ENCODE data around the gene GLYATL2.

GLYATL2 gene, protein sequence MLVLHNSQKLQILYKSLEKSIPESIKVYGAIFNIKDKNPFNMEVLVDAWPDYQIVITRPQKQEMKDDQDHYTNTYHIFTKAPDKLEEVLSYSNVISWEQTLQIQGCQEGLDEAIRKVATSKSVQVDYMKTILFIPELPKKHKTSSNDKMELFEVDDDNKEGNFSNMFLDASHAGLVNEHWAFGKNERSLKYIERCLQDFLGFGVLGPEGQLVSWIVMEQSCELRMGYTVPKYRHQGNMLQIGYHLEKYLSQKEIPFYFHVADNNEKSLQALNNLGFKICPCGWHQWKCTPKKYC

DNA sequence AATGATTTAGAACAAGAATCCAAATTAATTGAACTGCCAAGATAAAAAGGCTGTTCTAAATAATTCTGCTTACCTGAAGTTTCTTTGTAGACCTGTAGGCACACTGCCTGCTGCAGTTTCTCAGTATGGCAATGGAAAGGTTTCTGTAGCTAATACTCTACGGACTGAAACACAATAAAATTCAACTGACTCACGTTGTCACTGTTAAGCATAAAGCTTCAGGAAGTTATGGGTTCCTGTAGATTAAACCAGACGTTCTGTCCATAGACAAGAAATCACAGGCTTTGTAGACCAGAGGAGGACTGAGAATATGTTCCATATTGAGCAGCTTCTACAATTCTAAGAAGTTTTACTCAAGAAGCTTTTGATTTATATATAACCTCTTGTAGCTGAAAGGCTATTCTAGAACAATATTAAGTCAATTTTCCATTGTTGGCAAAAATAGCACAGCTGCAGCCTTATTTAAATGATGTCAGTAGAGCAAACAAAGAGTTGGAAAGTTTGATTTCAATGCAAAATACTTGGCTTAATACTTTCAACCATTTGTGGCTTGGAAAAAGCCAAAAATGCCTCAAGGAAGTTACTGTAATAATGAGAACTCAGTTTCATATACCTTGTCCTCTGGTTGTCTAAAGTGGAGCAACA, at the start of gene GLYATL2:
TSS of gene GLYATL2 (minus strand) at position 344 of the 645 bp plus-strand sequence. CDS start 5,092 bp downstream, outside the sequence.
- no peak for DNase-seq

DNA sequence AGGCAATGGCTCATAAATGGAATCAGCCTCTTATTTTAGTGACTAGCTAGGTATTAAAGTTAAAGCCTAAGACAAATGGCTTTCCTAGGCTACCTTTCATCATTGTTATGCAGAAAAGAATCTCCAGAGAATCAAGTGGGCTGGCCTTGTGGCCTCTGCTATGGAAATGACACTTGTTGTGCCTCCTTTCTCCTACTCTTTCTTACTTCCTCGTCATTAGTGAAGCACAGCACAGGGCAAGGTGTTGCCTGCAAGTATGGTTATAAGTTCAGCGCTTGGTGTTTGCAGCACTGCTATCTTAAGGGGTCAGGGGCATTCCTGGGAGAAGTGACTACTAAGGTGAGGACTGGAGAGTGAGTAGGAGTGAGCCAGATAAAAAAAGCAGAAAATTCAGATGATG, 49.4 kb upstream of the GLYATL2 start:
- DNase-seq = no peak

GRCh38 chr11:58888579-58888978, 44.1 kb upstream of the GLYATL2 start:
- DNase-seq = no peak

- DNase-seq = no peak
These were observed 42.9 kb upstream of the GLYATL2 start for GRCh38 chr11:58887452-58887851.

DNA sequence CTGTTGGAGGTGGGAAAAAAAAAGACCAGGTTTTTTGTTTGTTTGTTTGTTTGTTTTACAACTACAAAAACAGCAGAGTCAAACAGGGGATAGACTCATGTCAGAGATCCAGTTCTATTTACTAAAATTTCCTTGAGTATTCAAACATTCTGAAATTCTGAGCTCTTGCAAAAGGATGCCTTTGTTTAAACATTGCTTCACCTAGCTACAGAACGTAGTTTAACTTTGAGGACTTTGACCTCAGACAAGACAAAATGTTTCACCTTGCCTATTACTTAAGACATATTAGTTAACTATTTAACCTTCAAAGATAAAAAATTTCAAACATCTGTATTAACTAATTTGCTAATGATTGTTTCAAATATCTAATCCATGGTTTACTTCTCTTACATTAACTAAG, 36.1 kb upstream of the GLYATL2 start:
- DNase-seq = no peak

DNA sequence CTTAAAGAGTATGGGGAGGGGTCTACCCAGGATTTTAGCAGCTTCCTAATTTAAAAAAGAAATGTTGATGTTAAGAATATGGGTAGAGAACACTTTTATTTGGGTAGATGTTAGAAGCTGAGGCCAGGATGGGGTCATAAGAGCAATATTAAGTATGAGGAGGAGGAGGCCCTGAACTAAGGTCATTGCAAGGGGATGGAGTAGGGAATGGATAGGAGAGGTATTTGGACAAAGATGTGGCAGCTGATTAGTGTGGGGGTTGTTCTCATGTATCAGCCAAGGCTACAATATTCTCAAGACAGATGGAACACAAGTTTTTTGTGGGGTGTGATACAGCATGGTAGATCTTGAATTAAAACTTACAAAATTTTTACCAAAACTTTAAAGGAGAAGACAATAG, 35.7 kb upstream of the GLYATL2 start:
- DNase-seq = no peak

GRCh38 chr11:58867556-58867955, 23.1 kb upstream of the GLYATL2 start:
- DNase-seq = no peak

- DNase-seq = no peak
These were observed 22.3 kb upstream of the GLYATL2 start for GRCh38 chr11:58866788-58867187.

GRCh38 chr11:58864335-58864734, 19.8 kb upstream of the GLYATL2 start:
- no peak for DNase-seq

GRCh38 chr11:58863697-58864096, 19.2 kb upstream of the GLYATL2 start:
- no peak for DNase-seq

GRCh38 chr11:58861533-58861932, 17.0 kb upstream of the GLYATL2 start:
- DNase-seq = no peak

DNA sequence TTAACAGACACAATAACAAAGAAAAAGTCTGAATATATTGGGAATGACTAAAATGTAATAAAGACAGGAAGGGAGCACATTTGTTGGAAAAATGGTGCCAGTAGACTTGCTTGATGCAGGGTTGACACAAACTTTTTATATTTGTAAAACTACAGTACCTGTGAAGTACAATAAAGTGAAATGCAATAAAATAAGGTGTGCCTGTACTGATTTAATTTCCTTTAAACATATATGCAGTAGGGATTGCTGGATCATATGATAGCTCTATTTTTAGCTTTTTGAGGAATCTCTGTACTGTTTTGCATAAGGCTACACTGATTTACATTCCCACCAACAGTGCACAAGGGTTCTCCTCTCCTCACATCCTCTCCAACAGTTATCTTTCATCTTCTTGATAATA, 12.3 kb upstream of the GLYATL2 start:
- DNase-seq = no peak

- no peak for DNase-seq
These were observed 882 bp upstream of the GLYATL2 start for GRCh38 chr11:58845386-58845785.

DNA sequence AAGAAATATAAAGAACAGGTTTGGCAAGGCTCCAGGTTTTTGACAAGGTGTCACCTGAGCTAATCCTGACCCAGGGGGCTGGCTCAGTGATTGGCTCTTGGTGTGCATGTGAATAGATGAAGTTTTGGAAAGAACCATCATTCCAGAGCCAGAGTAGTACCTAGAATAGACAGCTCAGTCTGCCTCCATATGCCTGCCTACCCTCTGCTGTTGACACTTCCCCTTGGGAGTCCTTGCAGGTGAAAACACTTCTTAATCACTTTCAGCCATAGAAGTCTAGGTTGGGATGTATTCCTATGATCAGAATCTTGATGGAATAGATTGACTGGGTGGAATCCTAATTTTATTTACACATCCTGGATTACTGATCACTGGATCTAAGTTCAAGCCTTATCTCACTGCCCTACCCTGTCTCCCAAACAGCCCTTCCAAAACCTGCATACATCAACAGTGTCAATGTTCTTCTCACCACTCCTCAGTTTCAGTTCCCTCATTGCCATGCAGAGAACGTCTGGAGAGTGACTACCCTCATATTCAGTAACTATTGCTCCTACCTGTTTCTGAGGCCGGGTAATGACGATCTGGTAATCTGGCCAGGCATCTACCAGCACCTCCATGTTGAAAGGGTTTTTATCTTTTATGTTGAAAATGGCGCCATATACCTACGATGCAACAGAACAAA, 6.7 kb downstream of the GLYATL2 start:
- no peak for DNase-seq

- no peak for DNase-seq
These were observed 12.4 kb downstream of the GLYATL2 start for GRCh38 chr11:58832056-58832645.

DNA sequence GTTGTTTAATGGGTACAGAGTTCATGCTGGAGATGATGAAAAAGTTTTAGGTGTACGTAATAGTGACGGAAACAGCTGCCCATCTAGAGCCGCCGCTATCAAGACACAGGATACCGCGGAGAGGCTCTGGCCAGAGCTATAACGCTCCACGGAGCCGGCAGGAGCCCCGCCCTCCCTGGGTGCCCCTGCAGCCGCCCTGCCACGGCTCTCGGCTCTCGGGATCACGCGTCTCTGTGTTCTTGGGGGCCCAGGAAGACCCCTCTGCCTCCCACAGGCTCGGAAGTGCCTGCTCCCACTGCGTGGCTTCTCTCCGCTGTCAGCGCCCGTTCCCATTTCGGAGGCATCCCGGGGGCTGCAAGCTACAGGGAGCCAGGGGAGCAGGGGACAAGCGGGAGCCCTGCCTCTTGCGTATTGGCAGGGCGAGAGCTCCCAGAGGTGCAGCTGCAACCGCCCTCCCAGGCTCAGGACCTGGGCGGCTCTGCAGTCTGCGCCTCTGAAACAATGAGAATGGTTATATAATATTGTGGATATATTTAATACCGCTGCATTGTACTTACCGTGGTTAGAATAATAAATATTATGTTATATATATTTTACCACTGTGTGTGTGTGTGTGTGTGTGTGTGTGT, 13.7 kb downstream of the GLYATL2 start:
- no peak for DNase-seq

DNA sequence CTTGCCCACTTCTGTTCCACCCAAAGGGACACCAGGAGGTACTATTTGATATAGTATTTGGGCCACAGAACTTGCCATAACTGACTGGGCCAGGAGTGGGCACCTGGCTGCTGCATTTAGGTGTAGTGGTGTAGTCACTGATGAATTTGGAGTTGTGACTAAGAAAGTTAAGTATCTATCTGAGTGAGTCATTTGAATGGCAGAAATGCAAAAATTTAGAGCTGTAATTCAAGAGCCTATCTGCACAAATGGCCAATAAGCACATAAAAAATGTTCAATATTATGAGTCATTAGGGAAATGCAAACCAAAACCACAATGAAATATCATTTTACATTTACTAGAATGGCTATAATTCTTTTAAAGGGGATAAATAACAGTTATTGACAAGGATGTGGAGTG, 14.7 kb downstream of the GLYATL2 start:
- no peak for DNase-seq

DNA sequence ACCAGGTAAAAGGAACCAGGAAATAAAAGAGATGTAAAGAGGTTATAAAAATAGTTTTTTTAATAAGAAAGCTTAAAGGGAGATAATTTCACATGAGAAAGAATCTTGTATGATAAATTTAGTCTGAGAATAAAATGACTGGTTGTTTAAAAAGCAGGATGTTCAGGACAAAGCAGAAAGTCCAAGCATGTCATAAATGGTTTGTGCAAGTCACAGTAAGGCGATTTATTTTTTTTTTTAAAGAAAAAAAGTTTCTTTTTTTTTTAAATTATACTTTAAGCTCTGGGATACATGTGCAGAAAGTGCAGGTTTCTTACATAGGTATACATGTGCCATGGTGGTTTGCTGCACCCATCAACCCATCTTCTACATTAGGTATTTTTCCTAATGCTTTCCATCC, 30.8 kb downstream of the GLYATL2 start:
- no peak for DNase-seq

DNA sequence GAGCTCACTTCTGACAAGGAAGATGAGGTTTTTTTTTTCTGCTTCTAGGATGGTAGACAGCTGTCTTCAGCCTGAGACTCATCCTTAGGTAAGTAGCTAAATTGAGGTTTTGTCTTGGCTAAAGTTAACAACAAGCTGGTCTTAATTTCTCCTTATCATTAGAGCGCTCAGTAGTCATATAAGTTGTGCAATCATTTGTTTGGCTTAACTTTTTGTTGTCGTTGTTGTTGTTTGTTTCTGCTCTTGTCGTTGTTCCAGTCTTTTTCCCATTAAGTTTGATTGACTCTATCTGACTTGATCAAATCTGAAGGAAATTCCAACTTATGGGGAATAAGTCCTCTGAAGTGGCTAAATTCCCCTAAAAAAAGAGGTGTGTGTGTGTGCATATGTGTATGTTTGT, 33.0 kb downstream of the GLYATL2 start:
- no peak for DNase-seq

DNA sequence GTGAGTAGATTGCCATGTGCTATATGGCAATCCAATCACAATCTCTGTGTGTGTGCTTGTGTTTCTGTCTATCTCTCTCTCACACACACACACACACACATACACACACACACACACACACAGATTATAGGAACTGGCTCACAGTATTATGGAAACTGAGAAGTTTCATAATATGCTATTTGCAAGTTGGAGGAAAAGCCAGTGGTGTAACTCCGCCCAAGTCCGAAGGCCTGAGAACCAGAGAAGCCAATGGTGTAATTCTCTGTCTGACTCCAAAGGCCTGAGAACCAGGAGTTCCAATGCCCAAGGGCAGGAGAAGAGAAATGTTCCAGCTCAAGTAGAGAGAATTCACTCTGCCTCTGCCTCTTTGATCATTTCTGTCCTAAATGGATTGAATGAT, 37.2 kb downstream of the GLYATL2 start:
- DNase-seq = no peak

- no peak for DNase-seq
These were observed 39.4 kb downstream of the GLYATL2 start for GRCh38 chr11:58805065-58805464.

DNA sequence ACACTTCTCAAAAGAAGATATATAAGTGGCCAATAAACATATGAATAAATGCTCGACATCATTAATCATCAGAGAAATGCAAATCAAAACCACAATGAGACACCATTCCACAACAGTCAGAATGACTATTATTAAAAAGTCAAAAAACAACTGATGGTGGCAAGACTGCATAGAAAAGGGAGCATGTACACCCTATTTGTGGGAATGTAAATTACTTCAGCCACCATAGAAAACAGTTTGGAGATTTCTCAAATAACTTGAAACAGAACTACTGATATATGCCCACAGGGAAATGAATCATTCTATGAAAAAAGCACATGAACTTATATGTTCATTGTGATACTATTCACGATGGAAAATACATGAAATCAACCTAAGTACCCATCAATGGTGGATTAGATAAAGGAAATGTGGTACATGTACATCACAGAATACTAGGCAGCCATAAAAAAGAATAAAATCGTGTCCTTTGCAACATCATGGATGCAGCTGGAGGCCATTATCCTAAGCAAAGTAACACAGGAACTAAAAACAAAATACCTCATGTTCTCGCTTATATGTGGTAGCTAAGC, 42.4 kb downstream of the GLYATL2 start:
- no peak for DNase-seq

GRCh38 chr11:58801302-58801701, 43.2 kb downstream of the GLYATL2 start:
- DNase-seq = no peak
